Osteoblast (primary cell): ENCODE results near the gene MTMR2. TPM values are rescaled to one million over a fixed set of nuclear protein-coding genes. Genes with fewer than 3 reads are reported as not detected.

Experiments
- DNase-seq: peaks from one replicate; pipeline ENCODE4 v3.0.0; 2011; ENCODE audit warnings: low spot score, mixed read lengths; ENCODE audit not compliant: insufficient read length; ENCODE audit errors: missing footprints
- H2AFZ ChIP-seq: 2 replicates; pipeline ENCODE4 v1.6.0; 2011; ENCODE audit warnings: mild to moderate bottlenecking, low read length
- H3K27ac ChIP-seq: 2 replicates; pipeline ENCODE4 v1.5.1; 2011; ENCODE audit warnings: mild to moderate bottlenecking, low read depth, low read length, moderate library complexity
- H3K27me3 ChIP-seq: 2 replicates; pipeline ENCODE4 v1.6.0; 2012; ENCODE audit warnings: mild to moderate bottlenecking, control low read depth, inconsistent platforms, low read length, moderate library complexity; ENCODE audit not compliant: insufficient read depth
- H3K36me3 ChIP-seq: 2 replicates; pipeline ENCODE4 v1.5.1; 2011; ENCODE audit warnings: mild to moderate bottlenecking, low read length, control low read depth, moderate library complexity; ENCODE audit not compliant: insufficient read depth
- H3K4me1 ChIP-seq: 2 replicates; pipeline ENCODE4 v1.5.1; 2011; ENCODE audit warnings: mild to moderate bottlenecking, low read length, control low read depth, moderate library complexity; ENCODE audit not compliant: insufficient read depth
- H3K4me2 ChIP-seq: 2 replicates; pipeline ENCODE4 v1.6.0; 2011; ENCODE audit warnings: mild to moderate bottlenecking, low read length; ENCODE audit not compliant: insufficient read depth
- H3K4me3 ChIP-seq: fragments of 200-600 bp; sonication (generic); 3 replicates; pipeline ENCODE4 v1.5.1; 2012; ENCODE audit warnings: mild to moderate bottlenecking, low read length, inconsistent platforms; ENCODE audit not compliant: insufficient read depth
- H3K79me2 ChIP-seq: 2 replicates; pipeline ENCODE4 v1.6.0; 2012; ENCODE audit warnings: mild to moderate bottlenecking, low read length, control low read depth, inconsistent platforms; ENCODE audit not compliant: insufficient read depth
- H3K9me3 ChIP-seq: 2 replicates; pipeline ENCODE4 v1.5.1; 2011; ENCODE audit warnings: low read depth, low read length, control low read depth
- H4K20me1 ChIP-seq: 2 replicates; pipeline ENCODE4 v1.6.0; 2012; ENCODE audit warnings: mild to moderate bottlenecking, low read length, control low read depth; ENCODE audit not compliant: insufficient read depth
- CTCF ChIP-seq: IDR thresholded peaks from 2 replicates; pipeline ENCODE4 v1.5.1; 2011; ENCODE audit warnings: mild to moderate bottlenecking, low read depth, low read length, moderate library complexity; ENCODE audit errors: extremely low read depth
- total RNA-seq: library from RNA; depleted of rRNA; stranded (reverse); fragments of >200 nt; gene quantifications from 2 replicates; pipeline ENCODE4 v1.2.3, GENCODE V29; 2012

MTMR2 gene
- total RNA-seq, 1 donor: 44.9 TPM

GRCh38 chr11:95853138-95853537, 70.8 kb downstream of the MTMR2 start:
- H3K9me3 ChIP-seq: no peaks in the 10 kb centered on the region
- H3K4me2 ChIP-seq: no peak overlapping the region
- H3K4me3 ChIP-seq: no peak overlapping the region
- no peaks in the 10 kb centered on the region for H4K20me1 ChIP-seq
- H3K79me2 ChIP-seq: no peaks in the 10 kb centered on the region
- peaks cover 27% of the 10 kb centered on the region for H3K4me1 ChIP-seq
- H3K27ac ChIP-seq: no peak overlapping the region
- no peaks in the 10 kb centered on the region for H3K27me3 ChIP-seq
- H2AFZ ChIP-seq: no peak overlapping the region
- TF ChIP-seq CTCF: no peak
- peaks cover 17% of the 10 kb centered on the region for H3K36me3 ChIP-seq
- DNase-seq: no peak

- H3K27me3 ChIP-seq: no peaks in the 10 kb centered on the region
- H2AFZ ChIP-seq: no peak overlapping the region
- no peak overlapping the region for H3K4me3 ChIP-seq
- H4K20me1 ChIP-seq: no peaks in the 10 kb centered on the region
- no peak for DNase-seq
- H3K4me1 ChIP-seq: peaks cover 27% of the 10 kb centered on the region
- H3K9me3 ChIP-seq: no peaks in the 10 kb centered on the region
- no peaks in the 10 kb centered on the region for H3K79me2 ChIP-seq
- peak overlapping the region; percentile 29 for H3K27ac ChIP-seq
- H3K4me2 ChIP-seq: no peak overlapping the region
- no peak for TF ChIP-seq CTCF
- peaks cover 24% of the 10 kb centered on the region for H3K36me3 ChIP-seq
Observed at GRCh38 chr11:95850137-95850536, 73.8 kb downstream of the MTMR2 start.

- no peaks in the 10 kb centered on the region for H4K20me1 ChIP-seq
- H3K27me3 ChIP-seq: no peaks in the 10 kb centered on the region
- H3K27ac ChIP-seq: peak overlapping the region; percentile 29
- H3K4me2 ChIP-seq: peak overlapping the region; percentile 42
- TF ChIP-seq CTCF: peak; percentile 70
- H3K79me2 ChIP-seq: no peaks in the 10 kb centered on the region
- no peaks in the 10 kb centered on the region for H3K9me3 ChIP-seq
- H3K4me3 ChIP-seq: no peak overlapping the region
- peaks cover 27% of the 10 kb centered on the region for H3K4me1 ChIP-seq
- DNase-seq: peak; percentile 38
- peaks cover 32% of the 10 kb centered on the region for H3K36me3 ChIP-seq
- H2AFZ ChIP-seq: no peak overlapping the region
Observed at GRCh38 chr11:95849087-95849825, 74.7 kb downstream of the MTMR2 start.

- Histone ChIP-seq H3K27ac (no peak overlapping the region), H4K20me1 (no peaks in the 10 kb centered on the region), H3K79me2 (peaks cover 2% of the 10 kb centered on the region), H3K36me3 (peaks cover 48% of the 10 kb centered on the region), H3K4me2 (no peak overlapping the region), H3K27me3 (no peaks in the 10 kb centered on the region), H2AFZ (no peak overlapping the region), H3K4me3 (no peak overlapping the region), H3K4me1 (peaks cover 20% of the 10 kb centered on the region), H3K9me3 (no peaks in the 10 kb centered on the region)
- DNase-seq: no peak
- no peak for TF ChIP-seq CTCF
Observed at GRCh38 chr11:95845167-95845566, 78.7 kb downstream of the MTMR2 start.
